ENCODE results near the gene ATOX1. TPM values are rescaled to one million over a fixed set of nuclear protein-coding genes. Genes with fewer than 3 reads are reported as not detected.
A peak's percentile ranks its signal among the peaks of the same experiment; 100 is the strongest.

Gene ATOX1
- total and polyA plus RNA-seq, 2 of the 13 experiments (the other 11 are each of a cell fraction or from before 2014, with no cell fraction given): 62.4 to 124 TPM

- TF ChIP-seq AFF4 (CRISPR knock-in tag; IDR thresholded peaks at IDR 0.05) (no peak), FOXP1 (IDR thresholded peaks at IDR 0.05) (no peak), FOXP1 (CRISPR knock-in tag; IDR thresholded peaks at IDR 0.05) (no peak), GABPA (IDR thresholded peaks at IDR 0.05; ENCODE audit: low read depth, low read length) (no peak), GABPA (CRISPR knock-in tag; IDR thresholded peaks at IDR 0.05; ENCODE audit: low read depth) (no peak), ATF5 (CRISPR knock-in tag; IDR thresholded peaks at IDR 0.05; ENCODE audit: low read depth) (no peak), CEBPB (IDR thresholded peaks at IDR 0.05; ENCODE audit: borderline replicate concordance, low read depth, low read length) (peak; percentile 69; the same call in 1 of the 2 replicates), STAT6 (CRISPR knock-in tag; IDR thresholded peaks at IDR 0.05; ENCODE audit: borderline replicate concordance) (no peak), FOXA3 (CRISPR knock-in tag; IDR thresholded peaks at IDR 0.05) (peak; percentile 65), ZNF10 (CRISPR knock-in tag; IDR thresholded peaks at IDR 0.05; ENCODE audit: borderline replicate concordance, low read depth) (no peak), NR3C1 (CRISPR knock-in tag; IDR thresholded peaks at IDR 0.05) (no peak), HNRNPUL1 (IDR thresholded peaks at IDR 0.05; ENCODE audit: low read depth, low read length) (no peak), MLXIP (CRISPR knock-in tag; IDR thresholded peaks at IDR 0.05; ENCODE audit: borderline replicate concordance) (no peak), ZNF207 (IDR thresholded peaks at IDR 0.05; ENCODE audit: borderline replicate concordance) (no peak), ZNF513 (CRISPR knock-in tag; conservative IDR thresholded peaks at IDR 0.05) (no peak), SMAD1 (CRISPR knock-in tag; IDR thresholded peaks at IDR 0.05; ENCODE audit: borderline replicate concordance, low read depth) (no peak)
Measured at GRCh38 chr5:151694035-151694485, 64.4 kb downstream of the ATOX1 start (continued).

Measured in HepG2 (cell line).